ENCODE measurements around the gene SMTNL2. TPM values are rescaled to one million over a fixed set of nuclear protein-coding genes. Genes with fewer than 3 reads are reported as not detected.

The SMTNL2 gene
- total and polyA plus RNA-seq, 2 of the 4 experiments (the other 2 are of a cell fraction), result not detected

DNA sequence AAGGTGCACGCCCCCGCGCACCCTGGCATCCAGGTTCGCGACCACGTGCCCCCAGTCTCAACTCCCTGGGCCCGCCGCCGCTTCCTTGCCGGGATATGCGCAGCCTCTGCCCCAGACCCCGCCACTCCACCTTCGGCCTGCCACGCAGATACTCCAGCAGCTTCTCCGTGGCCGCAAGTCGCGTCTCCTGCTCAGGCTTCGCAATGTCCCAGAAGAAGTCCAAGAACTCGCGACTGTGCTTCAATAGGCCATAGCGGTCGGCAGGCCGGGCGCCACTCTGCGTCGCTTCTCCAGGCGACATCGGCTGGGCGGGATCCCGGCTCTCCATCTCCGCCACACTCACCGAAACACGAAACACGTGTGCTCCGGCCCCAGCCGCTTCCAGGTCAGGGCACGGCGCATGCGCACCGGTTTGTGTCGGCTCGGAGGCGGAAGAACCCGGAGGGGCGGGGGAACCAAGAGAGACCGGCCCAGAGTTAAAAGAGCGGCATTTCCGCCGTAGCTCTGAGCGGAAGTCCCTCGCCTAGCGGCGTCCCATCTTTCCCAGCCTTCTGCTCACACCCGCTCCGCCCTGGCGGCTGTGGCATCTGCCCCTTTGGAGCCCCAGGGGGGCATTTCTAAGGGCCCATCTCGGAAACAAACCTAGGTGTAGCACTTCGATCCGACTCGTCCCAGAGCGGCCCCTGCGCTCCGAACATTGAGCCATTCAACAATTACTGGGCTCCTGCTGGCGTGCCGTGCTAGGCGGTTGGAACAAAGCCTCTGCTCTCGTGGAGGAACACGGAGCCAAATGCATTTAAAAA is 29.1 kb upstream of the SMTNL2 start, which contains the start of gene MYBBP1A (continued):
- TF ChIP-seq, protein P1, sequence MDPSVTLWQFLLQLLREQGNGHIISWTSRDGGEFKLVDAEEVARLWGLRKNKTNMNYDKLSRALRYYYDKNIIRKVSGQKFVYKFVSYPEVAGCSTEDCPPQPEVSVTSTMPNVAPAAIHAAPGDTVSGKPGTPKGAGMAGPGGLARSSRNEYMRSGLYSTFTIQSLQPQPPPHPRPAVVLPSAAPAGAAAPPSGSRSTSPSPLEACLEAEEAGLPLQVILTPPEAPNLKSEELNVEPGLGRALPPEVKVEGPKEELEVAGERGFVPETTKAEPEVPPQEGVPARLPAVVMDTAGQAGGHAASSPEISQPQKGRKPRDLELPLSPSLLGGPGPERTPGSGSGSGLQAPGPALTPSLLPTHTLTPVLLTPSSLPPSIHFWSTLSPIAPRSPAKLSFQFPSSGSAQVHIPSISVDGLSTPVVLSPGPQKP (IDR thresholded peaks at IDR 0.05; ENCODE audit: borderline replicate concordance, low read depth, low read length), result no peak

Data from IMR-90 (cell line).